Thoracic aorta (tissue), 2 donors: Measurements from ENCODE around the gene TRAF2. TPM values are rescaled to one million over a fixed set of nuclear protein-coding genes. Genes with fewer than 3 reads are reported as not detected.

Experiments used
- ATAC-seq: fragments of 150-250 bp; one replicate; pipeline ENCODE4 v1.8.0; 2017; ENCODE audit warnings: low read depth; ENCODE audit not compliant: insufficient number of reproducible peaks, low FRiP score
- DNase-seq: peaks from one replicate; pipeline ENCODE4 v3.0.0-alpha.2; 2020; ENCODE audit warnings: low spot score
- H3K27ac ChIP-seq, 2 donors: fragments of 200-600 bp; sonication (generic); 1 replicate in 1 of 2; 2 replicates in 1 of 2; pipeline ENCODE4 v1.5.1; 2016; ENCODE audit warnings: mild to moderate bottlenecking in 2 of 2, moderate library complexity in 2 of 2
- H3K27me3 ChIP-seq: fragments of 200-600 bp; sonication (generic); replicated peaks from 2 replicates; pipeline ENCODE4 v1.6.0; 2016; ENCODE audit warnings: mild to moderate bottlenecking; ENCODE audit not compliant: insufficient read depth
- H3K36me3 ChIP-seq: fragments of 200-600 bp; sonication (generic); one replicate; pipeline ENCODE4 v1.5.1; 2016
- H3K4me1 ChIP-seq, 2 donors: fragments of 200-600 bp; sonication (generic); 1 replicate in 1 of 2; 2 replicates in 1 of 2; pipeline versions ENCODE4 v1.5.1 to v1.6.0; 2016; ENCODE audit warnings: low read depth in 2 of 2, mild to moderate bottlenecking in 1 of 2; ENCODE audit not compliant: control insufficient read depth in 1 of 2
- H3K4me3 ChIP-seq: fragments of 200-600 bp; sonication (generic); 2 replicates; pipeline ENCODE4 v1.5.1; 2016; ENCODE audit warnings: mild to moderate bottlenecking
- H3K9me3 ChIP-seq: fragments of 200-600 bp; sonication (generic); 2 replicates; pipeline ENCODE4 v1.5.1; 2016
- CTCF ChIP-seq: fragments of 200-600 bp; sonication (generic); IDR thresholded peaks from one replicate; pipeline ENCODE4 v1.5.1; 2019; ENCODE audit warnings: antibody characterized with exemption
- total RNA-seq, 2 donors: library from RNA; depleted of rRNA; stranded (reverse); fragments of >200 nt; gene quantifications; one replicate each; pipeline versions ENCODE4 v1.1.0 to v1.2.3, GENCODE V29; 2016

TRAF2 gene
- total RNA-seq, 2 donors from 2014 or later: 11.6 to 12.9 TPM

DNA sequence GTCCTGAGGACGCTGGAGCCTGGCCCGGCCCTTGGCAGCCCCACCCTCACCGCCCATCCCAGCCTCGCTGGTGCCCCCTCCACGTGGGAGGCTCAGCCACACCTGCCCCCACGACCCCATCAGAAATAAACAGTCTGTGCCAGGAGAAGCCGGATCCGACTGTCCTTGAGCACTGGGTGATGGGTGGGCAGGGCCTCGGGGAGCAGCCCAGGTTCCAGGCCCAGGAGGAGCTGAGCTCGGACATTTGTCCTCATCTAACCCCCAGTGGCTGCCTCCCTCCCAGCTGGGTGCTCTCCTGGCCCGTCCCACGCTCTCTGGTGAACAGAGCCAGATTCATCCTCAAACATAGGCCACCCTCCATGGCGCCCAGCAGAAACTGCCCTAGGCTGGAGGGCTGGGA lies 86.4 kb downstream of the TRAF2 start:
- Histone ChIP-seq H3K27ac (no peak overlapping the region), H3K4me3 (no peak overlapping the region), H3K27me3 (no peaks in the 10 kb centered on the region), H3K36me3 (no peaks in the 10 kb centered on the region), H3K9me3 (no peaks in the 10 kb centered on the region), H3K4me1 (peaks cover 0 to 5% of the 10 kb centered on the region in 2 donors)
- DNase-seq (no peak), ATAC-seq (no peak)
- TF ChIP-seq CTCF: no peak

GRCh38 chr9:136973618-136974617 lies 87.6 kb downstream of the TRAF2 start:
- no peaks in the 10 kb centered on the region for H3K27me3 ChIP-seq
- no peak overlapping the region for H3K4me3 ChIP-seq
- no peaks in the 10 kb centered on the region for H3K36me3 ChIP-seq
- no peaks in the 10 kb centered on the region for H3K9me3 ChIP-seq
- no peak overlapping the region for H3K27ac ChIP-seq
- no peak for DNase-seq
- peaks cover 0 to 10% of the 10 kb centered on the region in 2 donors for H3K4me1 ChIP-seq
- ATAC-seq: no peak
- TF ChIP-seq CTCF: no peak

DNA sequence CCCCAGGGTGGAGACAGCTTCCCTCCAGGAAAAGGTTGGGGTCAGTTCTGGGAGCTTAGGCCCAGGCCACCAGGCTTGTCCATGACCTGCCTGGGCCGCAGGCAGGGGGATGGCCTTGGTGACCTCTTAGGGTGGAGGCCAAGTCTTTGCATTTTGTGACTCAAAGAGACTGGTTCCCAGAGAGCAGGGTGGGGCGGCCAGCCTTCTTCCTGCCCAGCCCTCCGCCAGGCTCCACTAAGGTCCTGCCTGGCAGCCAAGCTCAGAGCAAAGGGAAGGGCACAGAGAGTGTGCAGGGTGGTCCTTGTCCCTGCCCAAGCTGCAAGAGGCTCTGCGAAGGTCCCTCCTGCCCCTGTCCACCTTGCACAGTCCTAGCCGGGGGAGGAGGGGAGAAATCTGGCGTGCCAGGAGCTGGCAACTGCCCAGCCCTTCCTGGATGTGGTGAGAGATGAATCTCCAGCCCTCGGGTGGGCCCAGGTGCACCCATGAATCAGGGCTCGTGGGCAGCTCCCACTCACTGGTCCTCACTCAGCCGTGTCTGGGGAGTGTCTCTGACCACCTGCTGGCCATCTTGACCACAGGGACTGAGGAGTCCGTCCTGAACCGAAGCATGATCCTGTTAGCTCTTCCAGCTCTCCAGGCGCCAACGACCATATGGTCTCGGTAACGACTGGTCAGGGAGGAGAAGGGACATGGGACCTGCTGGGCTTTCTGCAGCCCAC lies 88.7 kb downstream of the TRAF2 start:
- DNase-seq (no peak), ATAC-seq (no peak)
- no peak overlapping the region for H3K4me3 ChIP-seq
- no peaks in the 10 kb centered on the region for H3K9me3 ChIP-seq
- peaks cover 0 to 10% of the 10 kb centered on the region in 2 donors for H3K4me1 ChIP-seq
- H3K27ac ChIP-seq: no peak overlapping the region
- H3K36me3 ChIP-seq: no peaks in the 10 kb centered on the region
- TF ChIP-seq CTCF: no peak
- no peaks in the 10 kb centered on the region for H3K27me3 ChIP-seq

DNA sequence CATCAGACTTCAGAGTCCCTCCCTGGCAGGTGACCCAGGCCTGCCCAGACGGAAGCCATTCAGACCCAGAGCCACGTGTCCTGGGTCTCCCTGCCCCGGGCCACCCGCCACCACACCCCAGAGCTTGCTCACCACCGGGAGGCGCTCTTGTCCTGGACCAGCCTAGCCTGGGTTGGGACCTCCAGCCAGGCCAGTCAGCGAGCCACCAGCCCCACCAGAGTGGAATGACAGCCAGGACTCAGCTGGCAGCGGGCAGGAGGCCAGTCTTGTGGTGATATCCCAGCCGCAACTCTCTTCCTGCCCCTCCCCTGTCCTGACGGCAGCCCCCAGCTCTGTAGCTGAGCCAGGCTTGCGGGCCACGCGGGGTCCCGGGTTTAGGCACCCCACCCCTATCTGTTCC lies 89.3 kb downstream of the TRAF2 start:
- Histone ChIP-seq H3K27ac (no peak overlapping the region), H3K4me1 (peaks cover 0 to 10% of the 10 kb centered on the region in 2 donors)
- no peak for ATAC-seq

More for the DNA sequence above, 89.3 kb downstream of the TRAF2 start:
- Histone ChIP-seq H3K36me3 (no peaks in the 10 kb centered on the region), H3K27me3 (no peaks in the 10 kb centered on the region), H3K9me3 (no peaks in the 10 kb centered on the region), H3K4me3 (no peak overlapping the region)
- no peak for TF ChIP-seq CTCF
- DNase-seq: no peak

Other genes with a start within 250 kb of the TRAF2 start
- 10 to 100 TPM; 42.0 to 56.5 TPM for gene EGFL7, start 223.6 kb upstream of the TRAF2 start, total RNA-seq
- 10 to 100 TPM; 50.2 to 66.8 TPM for gene AGPAT2, start 199.1 kb upstream of the TRAF2 start, total RNA-seq
- gene DIPK1B, start 173.9 kb upstream of the TRAF2 start, total RNA-seq: 1 to 10 TPM; 4.8 to 6.9 TPM
- gene LCN10, start 143.6 kb upstream of the TRAF2 start, total RNA-seq: 1 to 10 TPM; 3.1 to 9.4 TPM
- gene LCN6, start 138.0 kb upstream of the TRAF2 start, total RNA-seq: 10 to 100 TPM in 1 of 2 donors, 1 to 10 TPM in 1; 4.5 to 25.3 TPM
- gene LCN8, start 128.3 kb upstream of the TRAF2 start, total RNA-seq: not detected
- gene LCN15, start 122.0 kb upstream of the TRAF2 start, total RNA-seq: not detected
- gene TMEM141, start 95.2 kb upstream of the TRAF2 start, total RNA-seq: 10 to 100 TPM; 12.8 to 37.8 TPM
- gene CCDC183, start 90.2 kb upstream of the TRAF2 start, total RNA-seq: under 1 TPM; 0.68 to 0.71 TPM
- gene RABL6, start 78.6 kb upstream of the TRAF2 start, total RNA-seq: 10 to 100 TPM; 61.7 to 86.2 TPM
- gene AJM1, start 44.0 kb upstream of the TRAF2 start, total RNA-seq: 1 to 10 TPM; 7.3 to 9.2 TPM
- gene PHPT1, start 37.1 kb upstream of the TRAF2 start, total RNA-seq: 10 to 100 TPM; 37.5 to 92.1 TPM
- gene MAMDC4, start 34.2 kb upstream of the TRAF2 start, total RNA-seq: 1 to 10 TPM; 1.8 to 2.8 TPM
- gene EDF1, start 20.2 kb upstream of the TRAF2 start, total RNA-seq: 100 to 1,000 TPM; 200 to 240 TPM
- gene FBXW5, start 58.2 kb downstream of the TRAF2 start, total RNA-seq: 100 to 1,000 TPM; 176 to 383 TPM
- gene C8G, start 58.7 kb downstream of the TRAF2 start, total RNA-seq: not detected
- under 1 TPM in 1 of 2 donors, not detected in 1; 0.27 TPM for gene LCN12, start 65.8 kb downstream of the TRAF2 start, total RNA-seq
- gene PTGDS, start 91.0 kb downstream of the TRAF2 start, total RNA-seq: 10 to 100 TPM; 66.1 to 89.5 TPM
- gene LCNL1, start 96.5 kb downstream of the TRAF2 start, total RNA-seq: not detected
- 10 to 100 TPM; 49.9 to 57.3 TPM for gene PAXX, start 105.9 kb downstream of the TRAF2 start, total RNA-seq
- 1 to 10 TPM; 1.4 to 8.7 TPM for gene CLIC3, start 110.1 kb downstream of the TRAF2 start, total RNA-seq
- gene ABCA2, start 141.7 kb downstream of the TRAF2 start, total RNA-seq: 10 to 100 TPM; 37.2 to 60.5 TPM
- gene FUT7, start 145.6 kb downstream of the TRAF2 start, total RNA-seq: not detected
- gene NPDC1, start 159.7 kb downstream of the TRAF2 start, total RNA-seq: 10 to 100 TPM; 71.5 to 95.8 TPM
- gene ENTPD2, start 167.5 kb downstream of the TRAF2 start, total RNA-seq: under 1 TPM; 0.92 to 0.95 TPM
- under 1 TPM; 0.41 to 0.92 TPM for gene SAPCD2, start 184.0 kb downstream of the TRAF2 start, total RNA-seq
- 10 to 100 TPM in 1 of 2 donors, 1 to 10 TPM in 1; 9.6 to 11.4 TPM for gene UAP1L1, start 191.0 kb downstream of the TRAF2 start, total RNA-seq
- 10 to 100 TPM; 32.9 to 52.9 TPM for gene MAN1B1, start 200.5 kb downstream of the TRAF2 start, total RNA-seq
- 100 to 1,000 TPM; 100 to 148 TPM for gene DPP7, start 228.2 kb downstream of the TRAF2 start, total RNA-seq